NCI-H146 treated with DMSO at 0.1 percent for 48 hours (cell line): Measurements from ENCODE around the gene MRPL42.
"Not testable (repeated sequence)": the region's sequence is repeated elsewhere in the genome, so short reads cannot be mapped to it uniquely, and the experiment has no call there.

Experiments
- DNase-seq: peaks from one replicate; lab custom pipeline; 2025; ENCODE audit not compliant: unreplicated experiment; lab: John Stamatoyannopoulos, UW

Gene MRPL42

GRCh38 chr12:93497456-93497855 lies 30.1 kb downstream of the MRPL42 start:
- DNase-seq = no peak

GRCh38 chr12:93498813-93499212 lies 31.5 kb downstream of the MRPL42 start:
- not testable (repeated sequence) for DNase-seq

- no peak for DNase-seq
Measured at GRCh38 chr12:93500201-93500600, 32.9 kb downstream of the MRPL42 start.

- no peak for DNase-seq
Measured at GRCh38 chr12:93500667-93501066, 33.4 kb downstream of the MRPL42 start.

- peak; percentile 25 for DNase-seq
Measured at GRCh38 chr12:93502802-93503623, 35.7 kb downstream of the MRPL42 start.

GRCh38 chr12:93507165-93507564 lies 39.9 kb downstream of the MRPL42 start:
- DNase-seq = no peak

- DNase-seq = no peak
Measured at GRCh38 chr12:93509506-93509905, 42.2 kb downstream of the MRPL42 start.

- no peak for DNase-seq
Measured at GRCh38 chr12:93514853-93515252, 47.5 kb downstream of the MRPL42 start.

GRCh38 chr12:93518725-93519124 lies 51.4 kb downstream of the MRPL42 start:
- no peak for DNase-seq

GRCh38 chr12:93519859-93520258 lies 52.5 kb downstream of the MRPL42 start:
- no peak for DNase-seq

- DNase-seq = no peak
Measured at GRCh38 chr12:93520454-93520853, 53.1 kb downstream of the MRPL42 start.

GRCh38 chr12:93521225-93522080 lies 54.1 kb downstream of the MRPL42 start:
- DNase-seq = no peak

- no peak for DNase-seq
Measured at GRCh38 chr12:93524386-93525133, 57.2 kb downstream of the MRPL42 start.

GRCh38 chr12:93526786-93527428 lies 59.6 kb downstream of the MRPL42 start:
- DNase-seq = peak; percentile 24

- no peak for DNase-seq
Measured at GRCh38 chr12:93530358-93530757, 63.0 kb downstream of the MRPL42 start.

GRCh38 chr12:93533310-93533709 lies 66.0 kb downstream of the MRPL42 start:
- no peak for DNase-seq

GRCh38 chr12:93536111-93536765 lies 68.9 kb downstream of the MRPL42 start:
- no peak for DNase-seq

GRCh38 chr12:93536766-93537488 lies 69.6 kb downstream of the MRPL42 start:
- DNase-seq = no peak

GRCh38 chr12:93537769-93538168 lies 70.5 kb downstream of the MRPL42 start:
- DNase-seq = no peak

- DNase-seq = no peak
Measured at GRCh38 chr12:93539821-93540220, 72.5 kb downstream of the MRPL42 start.
